Measurements from ENCODE around the gene ETDC. TPM values are rescaled to one million over a fixed set of nuclear protein-coding genes. Genes with fewer than 3 reads are reported as not detected.

Gene ETDC
- total RNA-seq, result not detected in 2 replicates

GRCh38 chrX:135309430-135309923 is at the start of gene ETDC:
ETDC (plus strand) TSS chrX:135309480; CDS start chrX:135309480, 0 bp downstream.

Other genes with a start within 250 kb of the ETDC start
- 1.6 and 2.8 TPM in 2 replicates for gene SMIM10L2B, start 210.8 kb upstream of the ETDC start, total RNA-seq
- gene ETDB, start 189.0 kb upstream of the ETDC start, total RNA-seq, result not detected in 2 replicates
- gene CT55, start 138.1 kb upstream of the ETDC start, total RNA-seq, result not detected in 2 replicates
- gene ETDA, start 57.4 kb upstream of the ETDC start, total RNA-seq, result not detected in 2 replicates
- gene ZNF75D, start 34.6 kb downstream of the ETDC start, total RNA-seq, result 7.1 and 7.5 TPM in 2 replicates
- 8.0 and 8.2 TPM in 2 replicates for gene ZNF449, start 35.3 kb downstream of the ETDC start, total RNA-seq
- gene SMIM10L2A, start 112.5 kb downstream of the ETDC start, total RNA-seq, result 0.28 and 0.83 TPM in 2 replicates
- 3.6 and 4.2 TPM in 2 replicates for gene INTS6L, start 211.2 kb downstream of the ETDC start, total RNA-seq